Transverse colon (tissue), 4 donors: ENCODE results near the gene VEGFC. TPM values are rescaled to one million over a fixed set of nuclear protein-coding genes. Genes with fewer than 3 reads are reported as not detected.

ENCODE experiments used
- DNase-seq: peaks from one replicate; pipeline ENCODE4 v3.0.0-alpha.2; 2019
- H3K27ac ChIP-seq, 4 donors: fragments of 200-600 bp; sonication (generic); 2 replicates each; pipeline ENCODE4 v1.5.1; 2016 to 2018; ENCODE audit warnings: inconsistent platforms in 4 of 4
- H3K27me3 ChIP-seq: fragments of 200-600 bp; sonication (generic); 2 replicates; pipeline ENCODE4 v1.5.1; 2017; ENCODE audit warnings: inconsistent platforms
- H3K36me3 ChIP-seq, 4 donors: fragments of 200-600 bp; sonication (generic); 2 replicates each; pipeline ENCODE4 v1.5.1; 2017 to 2019; ENCODE audit warnings: inconsistent platforms in 4 of 4
- H3K4me1 ChIP-seq, 4 donors: fragments of 200-600 bp; sonication (generic); 2 replicates each; pipeline ENCODE4 v1.5.1; 2017 to 2020; ENCODE audit warnings: inconsistent platforms in 4 of 4
- H3K4me3 ChIP-seq, 4 donors: fragments of 200-600 bp; sonication (generic); 1 replicate in 1 of 4; 2 replicates in 3 of 4; pipeline versions ENCODE4 v1.5.1 to v1.6.1; 2017 to 2019; ENCODE audit warnings: inconsistent platforms in 4 of 4
- H3K9me3 ChIP-seq, 2 donors: fragments of 200-600 bp; sonication (generic); 2 replicates each; pipeline ENCODE4 v1.5.1; 2017 to 2019; ENCODE audit warnings: inconsistent platforms in 2 of 2
- CTCF ChIP-seq, 5 experiments: fragments of 200-600 bp in 3 of 5; fragments of 450-650 bp in 2 of 5; sonication (generic) in 3 of 5; IDR thresholded peaks; 1 replicate in 2 of 5; 2 replicates in 3 of 5; pipeline ENCODE4 v1.5.1; 2016 to 2017; ENCODE audit warnings: antibody characterized with exemption in 5 of 5, inconsistent platforms in 3 of 5, mild to moderate bottlenecking in 2 of 5, moderate library complexity in 1 of 5
- EP300 ChIP-seq: sonication (generic); formaldehyde crosslinking; IDR thresholded peaks from one replicate; pipeline ENCODE4 v1.6.1; 2017; ENCODE audit warnings: antibody characterized with exemption, low read depth
- POLR2A ChIP-seq: fragments of 450-650 bp; IDR thresholded peaks from one replicate; pipeline ENCODE4 v1.6.1; 2016; ENCODE audit warnings: antibody characterized with exemption, mild to moderate bottlenecking, moderate library complexity
- POLR2AphosphoS5 ChIP-seq, 3 donors: sonication (generic); formaldehyde crosslinking; IDR thresholded peaks; one replicate each; pipeline ENCODE4 v1.6.1; 2016; ENCODE audit warnings: antibody characterized with exemption in 3 of 3
- WGBS, 2 donors: methylation state at CpG; one replicate each; pipeline ENCODE4 v1.1.5; 2018; ENCODE audit warnings: low coverage in 1 of 2; 5-methylcytosine and 5-hydroxymethylcytosine counted together
- in situ Hi-C, 4 donors: fragments of 200-750 bp; cut with MboI; loops; one replicate each; pipeline versions ENCODE4 v1.15.0 to v1.15.1; 2017; ENCODE audit warnings: low sequenced_read_pairs in 3 of 4, low pct_ligation_motif_present in 1 of 4, low pct_unique_long_range_greater_than_20kb in 1 of 4
- intact Hi-C: fragments of 100-400 bp; cut with DNase I; formaldehyde crosslinking; loops from one replicate; pipeline ENCODE4 v1.15.1; 2023; ENCODE audit warnings: low total_unique reads
- total RNA-seq, 4 donors: library from RNA; depleted of rRNA; stranded (reverse); fragments of >200 nt; gene quantifications; one replicate each; pipeline ENCODE4 v1.1.0, GENCODE V29; 2016

Gene VEGFC
- total RNA-seq, 4 donors from 2014 or later: 1.2 to 2.9 (median 2.2) TPM; not detected in 1

- no peaks in the 10 kb centered on the region for H3K27me3 ChIP-seq
- in situ Hi-C loops (no loop called here), intact Hi-C loops (no loop called here)
- H3K4me1 ChIP-seq: no peaks in the 10 kb centered on the region
- no peak overlapping the region for H3K4me3 ChIP-seq
- no peak overlapping the region for H3K27ac ChIP-seq
- TF ChIP-seq POLR2AphosphoS5 (IDR thresholded peaks at IDR 0.05) (no peak), POLR2A (no peak), CTCF (IDR thresholded peaks at IDR 0.05) (no peak), EP300 (no peak)
- no peaks in the 10 kb centered on the region for H3K36me3 ChIP-seq
- H3K9me3 ChIP-seq: no peaks in the 10 kb centered on the region
- 38 to 42% methylated on average over 2 of the region's 2 CpGs for WGBS, 2 donors
- DNase-seq: no peak
Observed at GRCh38 chr4:176668324-176668723, 124.4 kb downstream of the VEGFC start.

- no peak for DNase-seq
- no peak overlapping the region for H3K27ac ChIP-seq
- no peaks in the 10 kb centered on the region for H3K27me3 ChIP-seq
- no peaks in the 10 kb centered on the region for H3K9me3 ChIP-seq
- H3K4me3 ChIP-seq: no peak overlapping the region
- no peaks in the 10 kb centered on the region for H3K4me1 ChIP-seq
- 68 to 79% methylated on average over 4 of the region's 4 CpGs for WGBS, 2 donors
- TF ChIP-seq POLR2AphosphoS5 (IDR thresholded peaks at IDR 0.05) (no peak), EP300 (no peak)
- intact Hi-C loops (no loop called here), in situ Hi-C loops (no loop called here)
- H3K36me3 ChIP-seq: no peaks in the 10 kb centered on the region
Observed at GRCh38 chr4:176664964-176665363, 127.8 kb downstream of the VEGFC start.

GRCh38 chr4:176660561-176660960 lies 132.2 kb downstream of the VEGFC start:
- Histone ChIP-seq H3K27ac (no peak overlapping the region), H3K9me3 (no peaks in the 10 kb centered on the region), H3K4me3 (no peak overlapping the region), H3K27me3 (no peaks in the 10 kb centered on the region), H3K36me3 (no peaks in the 10 kb centered on the region), H3K4me1 (no peaks in the 10 kb centered on the region)
- WGBS, 2 donors: 40 to 80% methylated on average over 2 to 5 of the region's 5 CpGs
- in situ Hi-C loops (no loop called here), intact Hi-C loops (no loop called here)
- DNase-seq: no peak
- no peak for TF ChIP-seq POLR2AphosphoS5 (IDR thresholded peaks at IDR 0.05)
- no peak for TF ChIP-seq EP300
- no peak for TF ChIP-seq POLR2A
- TF ChIP-seq CTCF (IDR thresholded peaks at IDR 0.05): no peak

GRCh38 chr4:176656108-176656507 lies 136.6 kb downstream of the VEGFC start:
- Histone ChIP-seq H3K36me3 (no peaks in the 10 kb centered on the region), H3K9me3 (no peaks in the 10 kb centered on the region), H3K27me3 (no peaks in the 10 kb centered on the region), H3K4me1 (peaks cover 0 to 4% (median 0%) of the 10 kb centered on the region in 4 donors), H3K27ac (no peak overlapping the region), H3K4me3 (no peak overlapping the region)
- WGBS, 2 donors: 74 to 88% methylated on average over 3 of the region's 3 CpGs
- intact Hi-C loops (no loop called here), in situ Hi-C loops (no loop called here)
- TF ChIP-seq CTCF (IDR thresholded peaks at IDR 0.05) (no peak), POLR2A (no peak), EP300 (no peak), POLR2AphosphoS5 (IDR thresholded peaks at IDR 0.05) (no peak)
- no peak for DNase-seq

- H3K4me1 ChIP-seq: peaks cover 0 to 4% (median 0%) of the 10 kb centered on the region in 4 donors
- H3K4me3 ChIP-seq: no peak overlapping the region
- no peaks in the 10 kb centered on the region for H3K36me3 ChIP-seq
- intact Hi-C loops (no loop called here), in situ Hi-C loops (no loop called here)
- TF ChIP-seq EP300 (no peak), CTCF (IDR thresholded peaks at IDR 0.05) (no peak), POLR2AphosphoS5 (IDR thresholded peaks at IDR 0.05) (no peak), POLR2A (no peak)
- no peaks in the 10 kb centered on the region for H3K9me3 ChIP-seq
- no peak for DNase-seq
- H3K27me3 ChIP-seq: no peaks in the 10 kb centered on the region
- no peak overlapping the region for H3K27ac ChIP-seq
- WGBS, 2 donors: 66 to 72% methylated on average over 7 of the region's 7 CpGs
Observed at GRCh38 chr4:176654565-176655216, 138.0 kb downstream of the VEGFC start.
